Measurements from ENCODE around the gene CA9.

- no peak for TF ChIP-seq ZBTB9 (CRISPR knock-in tag; IDR thresholded peaks at IDR 0.05)
- TF ChIP-seq POLR2AphosphoS5 (IDR thresholded peaks at IDR 0.05; ENCODE audit: control insufficient read depth, insufficient read depth, low read depth, low read length) = no peak
- TF ChIP-seq ZNF57 (CRISPR knock-in tag; IDR thresholded peaks at IDR 0.05) = no peak
- TF ChIP-seq TBL1XR1 (IDR thresholded peaks at IDR 0.05; ENCODE audit: low read length in 2 of 2) = no peak
- TF ChIP-seq MAFG (tag; conservative IDR thresholded peaks at IDR 0.05) = no peak
- no peak for TF ChIP-seq ZNF639 (CRISPR knock-in tag; conservative IDR thresholded peaks at IDR 0.05 in 1 of 2, IDR thresholded peaks at IDR 0.05 in 1 of 2)
- TF ChIP-seq HEY1 (CRISPR knock-in tag; IDR thresholded peaks at IDR 0.05; ENCODE audit: borderline replicate concordance) = no peak
- no peak for TF ChIP-seq KLF13 (tag; IDR thresholded peaks at IDR 0.05; ENCODE audit: borderline replicate concordance, low read depth)
- no peak for TF ChIP-seq ZNF143 (CRISPR knock-in tag; IDR thresholded peaks at IDR 0.05)
- no peak for TF ChIP-seq SIRT6 (IDR thresholded peaks at IDR 0.05; ENCODE audit: low read depth, low read length)
These were observed 15.1 kb downstream of the CA9 start for GRCh38 chr9:35688558-35689541.

Data from K562 (cell line).